Left forelimb (tissue), 1 donor: ENCODE measurements around the gene SLC27A3.

Source experiments
- DNase-seq: peaks from one replicate; pipeline ENCODE4 v3.0.0-alpha.2; 2018; ENCODE audit warnings: low spot score

The SLC27A3 gene

DNA sequence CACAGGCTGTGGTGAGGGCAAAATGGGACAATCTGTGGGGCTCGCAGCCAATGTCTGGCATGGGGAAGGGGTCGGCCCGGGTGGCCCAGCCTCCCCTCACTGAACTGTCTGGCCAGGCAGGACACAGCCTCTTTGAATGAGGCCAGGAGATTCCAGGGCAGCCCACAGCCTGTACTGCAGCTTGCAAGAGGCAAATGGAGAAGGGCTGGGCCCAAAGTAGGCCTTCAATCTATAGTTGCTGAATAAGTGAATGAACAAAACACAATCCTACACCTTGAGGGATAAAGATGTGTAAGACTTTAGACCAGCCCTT, 23.2 kb downstream of the SLC27A3 start:
- no peak for DNase-seq

GRCh38 chr1:153799016-153799415, 23.8 kb downstream of the SLC27A3 start:
- DNase-seq, result no peak

GRCh38 chr1:153799566-153800465, 24.6 kb downstream of the SLC27A3 start:
- no peak for DNase-seq

DNA sequence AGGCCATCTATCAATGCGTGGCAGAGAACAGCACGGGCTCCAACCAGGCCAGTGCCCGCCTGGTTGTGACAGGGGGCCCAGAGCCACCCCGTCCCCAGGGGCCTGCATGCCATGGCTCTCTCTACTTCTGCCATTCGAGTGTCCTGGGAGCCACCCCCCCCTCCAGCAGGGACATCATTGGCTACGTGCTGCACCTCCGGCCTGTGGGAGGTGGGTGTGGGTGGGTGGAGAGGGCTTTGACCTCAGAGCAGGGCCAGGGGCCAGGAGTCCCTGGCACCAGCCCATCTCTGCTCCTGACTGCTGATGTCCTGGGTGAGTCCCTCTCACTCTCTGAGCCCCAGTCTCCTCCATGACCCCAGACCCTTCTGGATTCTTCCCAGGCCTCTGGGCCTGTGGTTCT, 25.3 kb downstream of the SLC27A3 start:
- no peak for DNase-seq

GRCh38 chr1:153801028-153801625, 25.9 kb downstream of the SLC27A3 start:
- no peak for DNase-seq

DNA sequence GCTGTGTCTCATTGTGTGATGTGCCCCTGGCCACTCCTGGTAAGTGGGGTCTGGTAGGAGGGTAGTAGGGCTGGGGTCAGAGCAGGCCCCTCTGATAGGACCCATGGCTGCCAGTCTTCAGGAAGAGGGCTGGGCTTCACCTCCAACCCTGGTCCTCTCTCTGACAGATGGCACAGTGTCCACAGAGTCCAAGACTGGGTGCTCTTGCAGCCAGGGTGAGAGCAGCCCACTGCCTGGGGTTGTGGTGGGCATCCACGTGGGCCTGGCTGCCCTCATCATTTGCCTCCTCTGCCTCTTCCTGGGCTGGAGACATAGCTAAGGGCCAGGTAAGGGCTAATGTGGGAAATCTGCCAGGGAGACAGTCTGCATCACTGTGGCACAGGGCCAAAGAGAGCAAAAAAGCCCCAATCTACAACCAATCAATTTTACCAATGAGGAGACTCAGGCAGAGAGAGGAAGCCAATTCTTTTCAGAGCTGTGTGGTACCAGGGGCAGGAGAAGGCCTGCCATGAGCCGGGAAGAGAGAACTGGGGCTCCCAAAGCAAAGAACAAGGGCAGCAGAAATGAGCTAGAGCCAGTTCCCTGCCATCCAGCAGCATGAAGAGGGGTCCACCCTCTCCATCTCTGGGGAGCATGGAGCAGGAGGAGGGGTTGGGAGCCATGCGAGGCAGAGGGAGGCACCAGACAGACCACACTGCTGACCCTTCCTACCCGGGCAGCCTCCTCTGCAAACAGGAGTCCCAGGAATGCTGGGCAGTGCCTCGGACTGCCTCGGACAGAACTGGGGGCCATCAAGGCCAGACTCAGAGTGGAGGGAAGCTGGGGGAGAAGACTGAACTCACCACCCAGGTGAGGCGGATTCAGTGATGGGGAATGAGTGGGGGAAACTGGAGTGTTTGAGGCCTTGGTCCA, 26.8 kb downstream of the SLC27A3 start:
- no peak for DNase-seq

DNA sequence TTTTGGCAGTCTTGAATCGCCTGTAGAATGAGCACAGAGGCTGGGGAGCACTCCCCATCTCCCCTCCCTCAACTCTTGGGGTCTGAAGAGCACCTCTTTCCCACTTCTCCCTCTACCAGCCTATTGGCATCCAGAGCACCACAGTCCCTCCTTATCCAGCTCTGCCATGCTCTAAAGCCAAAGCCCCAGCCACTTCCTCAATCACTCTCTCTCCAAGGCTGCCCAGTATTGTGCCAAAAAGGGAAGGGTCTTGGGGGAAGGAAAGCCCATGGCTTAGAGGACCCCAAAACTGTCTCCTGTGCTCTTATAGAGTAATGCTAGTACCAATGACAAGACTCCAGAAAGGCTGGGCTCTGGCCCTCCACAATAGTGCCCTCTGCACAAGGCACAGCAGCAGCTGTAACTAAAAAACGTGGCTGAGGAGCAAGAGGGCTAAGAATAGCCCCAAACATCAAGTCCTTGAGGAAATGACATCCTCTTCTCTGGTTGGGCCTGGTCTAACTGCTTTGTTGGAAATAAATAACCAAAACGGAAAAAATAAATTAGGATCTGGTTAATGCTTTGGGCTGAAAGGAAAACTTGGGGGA, 28.4 kb downstream of the SLC27A3 start:
- DNase-seq, result no peak

DNA sequence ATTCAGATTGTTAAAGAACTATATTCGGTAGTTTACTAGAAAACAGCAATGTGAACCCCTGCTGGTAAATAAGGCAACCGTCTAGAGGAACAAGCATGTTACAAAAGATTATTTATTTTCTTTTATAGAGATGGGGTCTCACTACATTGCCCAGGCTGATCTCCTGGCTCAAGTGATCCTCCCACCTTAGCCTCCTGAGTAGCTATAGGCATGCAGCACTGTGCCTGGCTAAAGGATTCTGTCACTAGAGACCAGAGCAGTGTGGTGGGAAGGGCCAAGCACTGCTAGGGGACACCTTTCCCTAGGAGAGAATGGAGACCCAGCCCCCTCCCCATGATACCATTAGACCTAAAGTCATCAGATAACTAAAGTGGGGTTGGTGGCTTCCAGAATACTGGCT, 28.9 kb downstream of the SLC27A3 start:
- no peak for DNase-seq

GRCh38 chr1:153805042-153805745, 30.0 kb downstream of the SLC27A3 start:
- DNase-seq, result no peak

- no peak for DNase-seq
Observed at GRCh38 chr1:153805886-153806719, 30.9 kb downstream of the SLC27A3 start.

DNA sequence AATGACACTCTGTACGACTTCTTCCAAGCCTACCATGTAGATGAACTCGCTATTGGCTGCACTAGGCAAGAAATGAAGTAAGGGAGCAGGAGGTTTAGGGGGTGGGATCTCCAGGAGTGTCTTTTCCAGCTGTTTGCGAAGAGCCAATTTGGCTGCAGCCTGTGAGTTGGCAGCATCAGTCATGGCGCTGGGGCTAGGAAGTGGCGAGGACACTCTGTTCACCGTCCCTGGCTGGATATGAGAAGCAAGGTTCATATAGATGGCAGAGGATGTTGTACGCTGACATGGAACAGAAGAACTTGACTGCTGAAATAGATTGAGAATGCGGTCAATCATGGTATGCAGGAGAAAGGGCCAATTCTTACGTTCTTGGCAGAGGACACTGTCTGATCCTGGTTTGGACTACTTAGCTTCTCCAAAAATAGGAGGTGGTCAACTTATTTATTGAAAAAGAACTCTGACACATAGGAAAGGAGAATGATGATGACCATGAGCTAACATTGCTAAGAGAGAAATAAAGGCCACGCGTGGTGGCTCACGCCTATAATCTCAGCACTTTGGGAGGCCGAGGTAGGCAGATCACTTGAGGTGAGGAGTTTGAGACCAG, 41.2 kb downstream of the SLC27A3 start:
- no peak for DNase-seq

DNA sequence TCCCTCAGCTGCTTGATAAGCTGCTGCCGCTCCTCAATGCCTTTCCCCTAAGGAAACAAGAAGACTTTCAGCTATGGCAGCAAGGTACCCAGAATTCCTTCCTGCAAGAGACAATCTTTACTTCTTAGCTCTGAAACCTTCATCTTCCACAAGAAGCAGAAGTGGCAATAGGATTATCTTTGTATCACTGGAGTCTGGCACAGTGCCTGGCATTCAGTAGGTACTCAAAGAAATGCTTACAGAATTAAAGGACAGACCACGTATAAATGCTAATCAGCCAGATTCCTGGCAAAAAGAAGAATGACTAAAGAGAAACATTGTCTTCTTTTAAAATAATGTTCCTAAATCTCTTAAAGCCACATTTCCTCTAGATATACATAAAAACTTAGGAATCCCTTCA, 43.7 kb downstream of the SLC27A3 start:
- DNase-seq, result no peak

DNA sequence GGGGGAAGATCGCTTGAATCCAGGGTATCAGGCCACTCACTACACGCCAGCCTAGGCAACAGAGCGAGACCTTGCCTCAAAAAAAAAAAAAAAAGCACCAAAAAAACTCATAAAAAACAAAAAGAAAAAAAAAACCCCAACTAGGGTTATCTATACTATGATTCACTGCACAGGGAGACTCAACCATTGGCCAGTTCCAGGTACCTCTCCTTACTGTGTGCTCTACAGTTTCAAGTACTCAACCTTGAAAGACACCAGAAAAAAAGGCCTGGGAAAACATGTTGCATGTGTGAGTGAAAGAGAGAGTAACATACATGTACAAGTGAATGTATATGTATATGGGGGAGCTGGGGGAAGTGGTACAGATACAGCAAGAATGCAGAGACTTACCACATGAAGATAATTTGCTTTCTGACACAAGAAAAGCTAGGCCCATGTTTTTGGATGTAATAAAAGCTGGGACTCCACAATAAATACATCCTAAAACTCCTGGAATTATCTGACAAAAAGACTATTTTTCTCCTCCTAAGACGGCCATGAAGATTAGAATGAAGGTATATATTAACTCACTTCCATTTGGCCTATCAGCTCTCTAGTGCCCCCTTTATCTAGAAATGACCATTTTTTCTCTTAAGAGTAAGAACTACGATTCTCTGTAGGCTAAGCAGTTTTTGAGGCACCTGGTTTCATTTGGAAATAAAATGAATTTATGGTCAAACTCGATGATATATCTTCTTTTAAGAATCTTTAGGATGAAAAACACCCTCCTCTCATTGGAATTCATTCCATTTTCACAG, 52.2 kb downstream of the SLC27A3 start:
- no peak for DNase-seq
